Nephron (organoid): ENCODE data around the gene ELAVL2.

ENCODE experiments used
- H3K27ac Mint-ChIP-seq, 3 experiments: 2 replicates each; pipeline ENCODE4 v1.8.0; 2020; ENCODE audit warnings: mixed read lengths in 3 of 3, mild to moderate bottlenecking in 2 of 3, moderate library complexity in 1 of 3
- H3K27me3 Mint-ChIP-seq: 2 replicates; pipeline ENCODE4 v1.8.0; 2021; ENCODE audit warnings: low read depth, mild to moderate bottlenecking, moderate library complexity, mixed read lengths
- H3K36me3 Mint-ChIP-seq: 2 replicates; pipeline ENCODE4 v1.8.0; 2020; ENCODE audit warnings: low read depth, mixed read lengths
- H3K4me1 Mint-ChIP-seq: 2 replicates; pipeline ENCODE4 v1.8.0; 2020; ENCODE audit warnings: mixed read lengths
- H3K4me3 Mint-ChIP-seq, 3 experiments: 2 replicates each; pipeline ENCODE4 v1.8.0; 2020; ENCODE audit warnings: mild to moderate bottlenecking in 3 of 3, mixed read lengths in 3 of 3, moderate library complexity in 2 of 3
- H3K9me3 Mint-ChIP-seq: 2 replicates; pipeline ENCODE4 v1.8.0; 2020; ENCODE audit warnings: mixed read lengths
- TF ChIP-seq, protein P1 (sequence below), 3 experiments: fragments of 200-600 bp; sonication (generic); IDR thresholded peaks; one replicate each; pipeline ENCODE4 v1.5.0; 2021; ENCODE audit warnings: antibody characterized with exemption in 3 of 3; ENCODE audit not compliant: unreplicated experiment in 3 of 3

Gene ELAVL2

GRCh38 chr9:23721466-23721865 lies 104.6 kb downstream of the ELAVL2 start:
- Mint-ChIP-seq H3K4me1 (no peaks in the 10 kb centered on the region), H3K27me3 (no peaks in the 10 kb centered on the region), H3K27ac (no peak overlapping the region), H3K9me3 (peaks cover 3% of the 10 kb centered on the region), H3K4me3 (no peak overlapping the region), H3K36me3 (peaks cover 4% of the 10 kb centered on the region)
- TF ChIP-seq, protein P1, sequence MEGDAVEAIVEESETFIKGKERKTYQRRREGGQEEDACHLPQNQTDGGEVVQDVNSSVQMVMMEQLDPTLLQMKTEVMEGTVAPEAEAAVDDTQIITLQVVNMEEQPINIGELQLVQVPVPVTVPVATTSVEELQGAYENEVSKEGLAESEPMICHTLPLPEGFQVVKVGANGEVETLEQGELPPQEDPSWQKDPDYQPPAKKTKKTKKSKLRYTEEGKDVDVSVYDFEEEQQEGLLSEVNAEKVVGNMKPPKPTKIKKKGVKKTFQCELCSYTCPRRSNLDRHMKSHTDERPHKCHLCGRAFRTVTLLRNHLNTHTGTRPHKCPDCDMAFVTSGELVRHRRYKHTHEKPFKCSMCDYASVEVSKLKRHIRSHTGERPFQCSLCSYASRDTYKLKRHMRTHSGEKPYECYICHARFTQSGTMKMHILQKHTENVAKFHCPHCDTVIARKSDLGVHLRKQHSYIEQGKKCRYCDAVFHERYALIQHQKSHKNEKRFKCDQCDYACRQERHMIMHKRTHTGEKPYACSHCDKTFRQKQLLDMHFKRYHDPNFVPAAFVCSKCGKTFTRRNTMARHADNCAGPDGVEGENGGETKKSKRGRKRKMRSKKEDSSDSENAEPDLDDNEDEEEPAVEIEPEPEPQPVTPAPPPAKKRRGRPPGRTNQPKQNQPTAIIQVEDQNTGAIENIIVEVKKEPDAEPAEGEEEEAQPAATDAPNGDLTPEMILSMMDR (IDR thresholded peaks at IDR 0.05; ENCODE audit: unreplicated experiment in 3 of 3), result no peak

GRCh38 chr9:23717505-23717904 lies 108.5 kb downstream of the ELAVL2 start:
- no peaks in the 10 kb centered on the region for H3K36me3 Mint-ChIP-seq
- H3K9me3 Mint-ChIP-seq, result no peaks in the 10 kb centered on the region
- no peak overlapping the region for H3K4me3 Mint-ChIP-seq

DNA sequence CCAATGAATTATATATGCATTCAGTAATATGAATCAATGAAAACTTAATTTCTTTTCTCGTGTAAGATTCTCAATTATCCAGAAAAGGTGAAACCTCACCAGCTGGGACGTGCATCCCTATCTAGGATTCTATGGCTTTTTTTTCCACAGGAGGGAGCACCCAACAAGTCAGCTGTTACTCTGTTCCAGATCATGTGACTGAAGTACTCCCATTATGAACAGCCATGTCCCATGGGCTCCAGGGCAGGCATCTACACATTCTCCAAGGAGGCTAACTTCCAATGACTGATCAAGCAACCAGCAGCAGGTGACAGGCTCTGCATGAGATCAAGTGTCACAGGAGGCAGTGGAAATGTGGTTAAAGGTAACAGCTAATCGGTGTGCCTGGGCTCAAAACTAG lies 118.8 kb downstream of the ELAVL2 start:
- TF ChIP-seq, protein P1 (IDR thresholded peaks at IDR 0.05; ENCODE audit: unreplicated experiment in 3 of 3), result no peak
- Mint-ChIP-seq H3K27ac (no peak overlapping the region), H3K36me3 (no peaks in the 10 kb centered on the region), H3K4me3 (no peak overlapping the region), H3K27me3 (no peaks in the 10 kb centered on the region), H3K9me3 (no peaks in the 10 kb centered on the region), H3K4me1 (no peaks in the 10 kb centered on the region)

More at GRCh38 chr9:23717505-23717904, 108.5 kb downstream of the ELAVL2 start:
- H3K4me1 Mint-ChIP-seq, result no peaks in the 10 kb centered on the region
- TF ChIP-seq, protein P1 (IDR thresholded peaks at IDR 0.05; ENCODE audit: unreplicated experiment in 3 of 3), result no peak
- H3K27me3 Mint-ChIP-seq, result no peaks in the 10 kb centered on the region
- H3K27ac Mint-ChIP-seq, result no peak overlapping the region

DNA sequence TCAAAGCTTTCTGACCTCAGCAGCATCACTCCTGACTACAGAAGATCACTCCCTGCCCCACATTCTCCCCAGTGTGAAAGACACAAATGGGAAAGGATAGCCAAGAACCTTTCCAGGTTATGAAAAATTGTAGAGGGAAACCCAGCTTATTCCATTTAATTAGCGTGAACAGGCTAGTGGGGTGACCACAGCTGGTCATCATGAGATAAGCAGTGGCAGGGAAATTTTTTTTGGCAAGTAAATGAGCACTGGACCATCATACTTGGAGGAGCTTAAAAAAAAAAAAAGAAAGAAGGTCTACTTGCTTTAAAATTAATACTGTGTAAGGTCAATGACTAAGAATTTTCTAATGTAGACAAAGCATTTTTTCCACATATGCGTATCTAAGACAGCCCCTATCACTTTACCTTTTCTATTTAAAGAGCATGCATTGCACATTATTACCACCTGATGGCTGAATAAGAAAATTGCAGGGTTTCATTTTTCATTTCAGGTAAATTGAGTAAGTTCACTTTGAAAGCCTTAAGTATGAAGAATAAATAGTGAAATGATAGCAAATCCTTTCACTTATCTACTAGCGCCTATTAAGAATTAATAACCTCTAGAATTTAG lies 123.6 kb downstream of the ELAVL2 start:
- no peak overlapping the region for H3K4me3 Mint-ChIP-seq
- H3K27me3 Mint-ChIP-seq, result no peaks in the 10 kb centered on the region
- H3K27ac Mint-ChIP-seq, result no peak overlapping the region
- H3K4me1 Mint-ChIP-seq, result peaks cover 17% of the 10 kb centered on the region
- no peaks in the 10 kb centered on the region for H3K9me3 Mint-ChIP-seq
- no peaks in the 10 kb centered on the region for H3K36me3 Mint-ChIP-seq
- TF ChIP-seq, protein P1 (IDR thresholded peaks at IDR 0.05; ENCODE audit: unreplicated experiment in 3 of 3), result no peak

DNA sequence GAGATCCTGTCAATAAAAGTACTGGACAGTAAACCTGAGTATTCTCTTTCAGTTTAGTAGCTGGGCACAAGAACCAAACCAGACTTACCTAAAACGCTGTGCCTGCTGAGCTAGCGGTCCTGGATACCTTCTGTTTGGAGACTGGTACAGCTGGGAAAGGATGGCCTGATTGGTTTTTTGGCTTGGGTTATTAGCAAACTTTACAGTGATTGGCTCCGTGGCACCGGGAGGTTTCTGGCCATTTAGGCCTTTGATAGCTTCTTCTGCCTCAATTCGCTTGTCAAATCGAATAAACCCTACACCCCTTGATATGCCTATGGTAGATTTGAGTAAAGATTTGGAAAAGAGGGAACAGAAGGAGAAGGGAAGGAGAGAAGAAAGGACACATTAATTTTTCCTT lies 124.7 kb downstream of the ELAVL2 start:
- TF ChIP-seq, protein P1 (IDR thresholded peaks at IDR 0.05; ENCODE audit: unreplicated experiment in 3 of 3), result no peak
- Mint-ChIP-seq H3K9me3 (no peaks in the 10 kb centered on the region), H3K4me3 (no peak overlapping the region), H3K27ac (peak overlapping the region in 1 of 3 experiments; percentile 36), H3K36me3 (no peaks in the 10 kb centered on the region), H3K4me1 (peaks cover 17% of the 10 kb centered on the region), H3K27me3 (no peaks in the 10 kb centered on the region)

DNA sequence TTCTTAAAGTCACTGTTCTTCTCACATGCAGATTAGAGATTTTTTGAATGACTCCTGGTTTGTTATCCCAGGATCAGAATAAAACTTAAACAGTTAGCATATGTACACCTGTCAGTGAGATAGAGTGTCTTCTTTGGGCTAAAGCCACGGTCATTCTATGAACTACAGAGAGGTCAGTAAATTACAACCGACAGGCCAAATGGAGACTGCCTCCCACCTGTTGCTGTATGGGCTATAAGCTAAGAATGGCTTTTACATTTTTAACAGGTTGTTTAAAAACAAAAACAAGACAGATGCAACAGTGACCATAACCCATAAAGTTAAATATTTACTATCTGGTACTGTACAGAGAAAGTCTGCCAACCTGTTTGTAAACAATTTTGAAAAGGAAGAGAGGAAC lies 125.7 kb downstream of the ELAVL2 start:
- H3K27ac Mint-ChIP-seq, result no peak overlapping the region
- no peak overlapping the region for H3K4me3 Mint-ChIP-seq
- TF ChIP-seq, protein P1 (IDR thresholded peaks at IDR 0.05; ENCODE audit: unreplicated experiment in 3 of 3), result no peak
- no peaks in the 10 kb centered on the region for H3K9me3 Mint-ChIP-seq
- H3K36me3 Mint-ChIP-seq, result peaks cover 3% of the 10 kb centered on the region
- no peaks in the 10 kb centered on the region for H3K27me3 Mint-ChIP-seq
- H3K4me1 Mint-ChIP-seq, result peaks cover 17% of the 10 kb centered on the region
